Activated T-helper 1 cell treated with Interleukin-2 at 50 U/mL for 16 hours (primary cell): ENCODE data around the gene WFDC5.

Experiments
- DNase-seq: peaks from one replicate; pipeline ENCODE4 v3.0.0-alpha.2; 2020; ENCODE audit warnings: low read depth

Gene WFDC5

GRCh38 chr20:45115386-45115774 is 406 bp upstream of the WFDC5 start:
- no peak for DNase-seq

GRCh38 chr20:45113865-45114264 is 1.1 kb downstream of the WFDC5 start:
- DNase-seq = no peak

DNA sequence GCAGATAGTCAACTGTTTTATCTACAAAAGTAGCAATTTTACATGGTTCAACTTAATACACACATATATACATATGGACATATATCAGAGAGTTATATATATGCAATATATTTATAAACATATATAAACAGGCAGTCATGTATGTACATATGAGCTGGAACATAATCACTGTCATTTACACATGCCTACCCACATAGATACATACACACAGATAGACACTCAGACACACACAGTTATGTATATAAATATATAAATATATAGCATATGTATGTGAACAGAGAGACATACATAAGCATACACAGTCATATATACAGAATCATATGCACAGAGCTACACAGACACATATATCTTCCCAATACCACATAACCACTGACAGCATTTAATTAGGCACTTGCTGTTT is 2.2 kb downstream of the WFDC5 start:
- no peak for DNase-seq

DNA sequence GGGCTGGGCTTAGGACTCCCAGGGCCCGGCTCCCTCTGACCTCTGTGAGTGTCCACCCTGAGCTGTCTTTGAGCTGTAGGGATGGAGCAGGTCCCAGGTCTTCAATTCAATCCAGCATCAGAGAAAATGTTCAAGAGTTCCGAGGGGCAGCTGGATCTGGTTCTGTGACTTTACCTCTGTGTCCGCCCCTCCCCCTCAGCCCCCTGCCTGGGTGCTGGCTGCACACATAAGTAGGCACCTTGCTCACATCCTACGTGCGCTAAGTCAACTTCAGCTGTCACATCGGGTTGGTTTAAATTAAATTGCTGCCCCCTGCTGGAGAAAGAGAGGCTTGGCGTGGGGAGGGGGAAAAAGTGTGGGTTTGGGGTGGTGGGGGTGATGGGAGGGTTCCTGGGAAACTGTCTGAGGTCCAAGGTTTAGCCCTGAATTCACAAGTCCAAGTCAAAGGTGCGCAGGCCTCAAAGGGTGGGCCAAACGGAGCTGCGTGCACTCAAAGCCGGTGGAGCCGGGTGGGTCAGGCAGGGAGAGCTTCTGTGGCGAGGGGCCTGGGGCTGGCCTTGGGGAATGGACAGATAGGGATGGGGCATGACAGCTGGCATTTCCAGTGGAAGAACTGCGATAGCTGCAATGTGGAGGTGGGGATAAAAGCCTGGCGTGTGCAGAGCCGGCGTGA is 3.0 kb downstream of the WFDC5 start:
- no peak for DNase-seq

- no peak for DNase-seq
Observed at GRCh38 chr20:45111285-45111684, 3.7 kb downstream of the WFDC5 start.

DNA sequence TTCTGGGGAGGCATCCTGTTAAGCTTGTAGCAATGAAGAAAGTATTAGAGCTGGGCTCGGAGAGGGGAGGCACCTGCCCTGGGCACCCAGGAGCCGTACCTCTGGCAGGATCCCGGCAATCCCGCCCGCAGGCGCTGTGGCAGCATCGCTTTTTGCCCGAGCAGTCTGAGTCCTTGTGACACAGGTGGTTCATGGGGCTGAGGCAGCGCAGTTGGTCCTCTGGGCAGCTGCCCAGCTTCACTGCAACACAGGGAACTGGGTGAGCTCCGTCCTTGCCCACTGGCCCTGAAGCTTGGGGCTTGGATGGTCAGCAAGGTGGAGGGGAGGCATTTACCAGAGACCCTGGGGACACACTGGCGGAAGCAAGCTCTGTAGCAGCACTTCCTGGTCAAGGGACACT is 4.7 kb downstream of the WFDC5 start:
- no peak for DNase-seq

DNA sequence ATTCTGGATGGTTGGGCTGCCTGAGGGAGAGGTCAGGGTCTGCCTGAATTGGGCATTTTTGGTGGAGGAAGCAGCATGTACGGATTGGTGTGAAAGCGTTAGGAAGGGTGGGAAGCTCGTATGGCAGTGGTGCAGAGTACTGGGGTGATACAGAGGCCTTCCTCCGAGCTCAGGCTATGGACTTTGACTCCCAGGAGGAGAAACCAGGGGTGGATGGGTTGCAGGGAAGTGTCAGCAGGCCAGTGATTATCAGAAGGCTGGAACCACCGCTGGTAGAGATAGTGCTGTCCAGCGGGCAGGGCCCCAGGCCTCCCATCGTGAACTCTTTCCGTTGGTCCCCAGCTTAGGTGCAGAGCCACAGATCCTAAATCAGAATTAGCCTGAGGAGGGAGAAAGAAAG is 5.3 kb downstream of the WFDC5 start:
- DNase-seq = no peak

DNA sequence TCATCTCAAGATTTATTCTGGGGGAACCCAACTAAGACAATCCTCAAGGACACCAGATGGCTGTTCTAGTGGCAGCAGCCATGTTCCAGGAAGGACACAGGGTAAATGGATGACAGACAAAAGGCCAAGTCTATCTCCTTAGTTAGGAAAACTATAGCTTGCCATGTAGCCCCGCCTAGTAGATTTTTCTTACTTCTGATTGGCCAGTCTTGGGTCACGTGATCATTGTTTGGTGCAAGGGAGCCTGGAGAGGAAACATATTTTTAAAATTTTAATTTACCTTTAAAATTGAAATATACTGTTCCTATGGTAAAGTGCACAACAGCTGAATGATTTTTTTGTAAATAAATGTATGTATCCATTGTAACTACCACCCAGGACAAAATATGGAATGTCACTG is 9.7 kb downstream of the WFDC5 start:
- no peak for DNase-seq

DNA sequence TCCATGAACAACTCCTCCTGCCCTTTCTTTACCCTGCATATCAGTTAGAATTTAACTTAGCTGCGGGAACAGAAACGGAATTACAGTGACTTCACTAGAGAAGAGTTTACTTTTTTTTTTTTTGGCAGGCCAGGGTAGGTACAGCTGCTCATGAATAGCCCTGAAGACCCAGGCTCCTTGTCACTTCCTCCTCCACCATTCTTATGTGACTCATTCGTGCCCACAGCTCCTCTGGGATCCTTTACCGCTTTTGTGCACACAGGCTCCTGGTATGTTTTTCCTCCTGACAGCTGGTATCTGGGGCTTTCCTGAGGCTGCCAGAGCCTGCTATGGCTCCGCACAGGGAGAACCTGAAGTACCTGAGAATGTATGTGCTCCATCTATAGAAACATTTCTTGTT is 10.2 kb downstream of the WFDC5 start:
- no peak for DNase-seq

GRCh38 chr20:45103072-45103471 is 11.9 kb downstream of the WFDC5 start:
- DNase-seq = no peak

DNA sequence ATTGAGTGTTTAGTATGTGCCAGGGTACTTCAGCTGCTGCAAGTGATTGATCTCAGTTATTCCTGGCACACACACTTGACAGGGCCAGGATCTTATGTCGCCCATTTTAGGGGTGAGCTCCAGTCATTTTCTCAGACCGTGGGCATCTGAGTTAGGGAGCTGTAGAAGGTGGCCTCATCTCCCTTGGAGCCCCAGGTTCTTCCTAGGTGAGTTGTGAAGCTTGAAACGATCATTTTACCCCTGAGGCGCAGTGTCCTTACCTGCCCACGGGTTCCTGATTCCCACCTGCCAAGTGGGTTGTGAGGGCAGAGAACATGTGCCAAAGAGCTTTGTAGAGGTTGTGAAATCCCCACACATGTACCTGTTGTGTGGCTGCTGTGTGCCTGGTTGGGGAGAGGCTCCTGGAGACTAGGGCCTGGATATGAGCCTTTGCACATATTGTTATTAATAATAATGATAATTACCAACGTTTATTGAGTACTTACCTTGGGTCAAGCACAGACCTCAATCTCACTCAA is 13.6 kb downstream of the WFDC5 start:
- no peak for DNase-seq

DNA sequence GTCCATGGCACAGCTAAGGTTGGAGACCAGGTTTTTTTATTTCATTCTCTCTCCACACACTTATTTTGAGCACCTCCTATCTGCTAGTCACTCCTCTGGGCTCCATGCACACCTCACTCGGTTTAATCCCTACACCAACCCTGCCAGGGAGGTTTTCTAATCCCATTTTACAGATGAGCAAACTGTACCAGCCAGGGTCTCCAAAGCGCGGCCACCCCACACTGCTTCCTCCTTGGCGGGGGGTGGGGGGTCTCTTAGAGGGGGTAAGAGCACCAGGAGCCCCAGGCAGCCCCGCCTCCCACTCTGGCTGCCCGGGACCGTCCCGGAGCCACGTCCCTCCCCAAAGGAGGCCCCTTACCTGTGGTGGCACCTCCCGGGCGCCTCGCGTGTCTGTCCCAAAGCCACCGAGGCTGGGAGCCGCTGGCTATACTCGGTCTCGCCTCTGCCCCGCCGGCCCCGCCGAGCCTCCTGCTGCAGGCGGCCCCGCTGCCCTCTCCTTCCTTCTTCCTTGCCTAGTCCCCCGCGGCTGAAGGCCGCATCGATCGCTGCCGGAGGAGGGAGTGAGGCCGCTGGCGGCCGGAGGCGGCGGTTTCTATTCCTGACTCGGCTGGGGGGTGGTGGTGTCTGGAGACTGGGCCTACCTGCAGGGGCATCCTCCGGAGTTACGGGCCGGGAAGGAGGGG is 14.3 kb downstream of the WFDC5 start, which contains the start of gene KCNS1:
Gene KCNS1, minus strand, starts transcription at position 565 of the 683 bp plus-strand sequence. CDS start 1,891 bp downstream, outside the sequence.
- no peak for DNase-seq

DNA sequence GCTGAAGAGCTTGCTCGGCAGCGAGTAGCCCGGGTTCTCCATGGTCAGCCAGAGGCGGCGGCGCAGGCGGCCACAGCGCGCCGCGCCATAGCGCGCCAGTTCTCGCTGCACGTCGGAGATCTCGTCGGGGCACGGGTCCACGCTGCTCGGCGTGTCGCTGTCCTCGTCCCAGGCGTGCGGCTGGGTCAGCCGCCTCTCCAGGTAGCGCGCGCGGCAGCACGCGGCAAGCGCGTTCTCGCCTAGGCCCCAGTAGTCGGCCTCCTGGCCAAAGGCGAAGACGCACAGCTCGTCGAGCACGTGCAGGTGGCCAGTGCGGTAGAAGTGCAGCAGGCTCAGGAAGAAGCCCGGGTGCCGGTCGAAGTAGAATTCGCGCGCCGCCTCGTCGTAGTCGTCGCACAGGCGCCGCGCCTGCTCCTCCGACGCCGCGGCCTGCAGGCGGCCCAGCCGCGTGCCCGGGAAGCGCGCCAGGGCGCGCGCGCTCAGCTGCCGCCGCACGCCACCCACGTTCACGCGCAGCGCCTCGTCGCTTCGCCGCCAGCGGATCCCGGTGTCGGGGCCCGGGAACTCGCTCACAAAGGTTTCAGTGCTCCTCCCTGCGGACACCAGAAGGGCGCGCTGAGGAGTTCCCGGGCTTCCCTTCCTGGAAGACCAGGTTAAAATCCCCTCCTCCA is 16.7 kb downstream of the WFDC5 start:
- DNase-seq = no peak

DNA sequence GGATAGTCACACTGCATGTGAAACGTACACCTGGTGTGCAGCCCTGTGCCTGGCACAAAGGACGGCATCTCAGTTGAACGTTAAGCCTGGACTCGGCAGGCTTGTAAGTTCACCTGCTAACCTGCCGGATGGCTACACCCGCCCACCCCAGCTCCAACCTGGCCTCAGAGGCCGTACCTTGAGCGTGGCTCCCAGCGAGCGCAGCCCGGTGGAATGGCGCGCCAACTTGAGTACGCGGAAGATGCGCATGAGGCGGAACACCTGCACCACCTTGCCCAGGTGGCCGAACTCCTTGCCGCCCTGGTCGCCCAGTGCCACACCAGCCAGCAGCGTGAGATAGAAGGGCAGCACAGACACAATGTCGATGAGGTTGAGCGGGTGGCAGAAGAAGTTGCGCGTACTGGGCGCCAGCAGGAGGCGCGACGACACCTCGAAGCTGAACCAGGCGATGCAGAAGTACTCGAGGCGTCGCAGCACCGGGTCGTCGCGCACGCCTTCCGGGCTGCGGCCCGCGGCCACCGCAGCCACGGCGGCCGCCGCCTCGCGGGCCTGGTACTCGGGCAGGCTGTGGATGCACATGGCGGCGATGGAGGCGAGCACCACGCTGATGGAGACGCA is 17.4 kb downstream of the WFDC5 start:
- DNase-seq = no peak

- DNase-seq = no peak
Observed at GRCh38 chr20:45096781-45097180, 18.2 kb downstream of the WFDC5 start.

DNA sequence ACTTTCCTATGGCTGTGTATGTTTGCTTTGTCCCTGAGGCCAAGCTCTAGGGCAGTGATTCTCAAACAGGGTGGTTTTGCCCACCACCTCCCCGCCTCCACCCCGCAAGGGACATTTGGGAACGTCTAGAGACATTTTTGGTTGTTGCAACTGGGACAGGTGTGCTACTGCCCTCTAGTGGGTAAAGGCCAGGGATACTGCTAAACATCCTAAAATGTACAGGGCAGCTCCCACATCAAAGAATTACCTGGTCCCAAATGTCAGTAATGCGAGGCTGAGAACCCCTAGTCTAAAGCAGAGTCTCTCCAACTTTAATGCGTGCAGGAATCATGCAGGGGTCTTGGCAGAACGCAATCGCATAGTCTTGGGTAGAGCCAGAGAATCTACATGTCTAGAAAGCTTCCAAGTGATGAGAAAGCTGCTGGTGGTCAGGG is 19.2 kb downstream of the WFDC5 start:
- DNase-seq = no peak

DNA sequence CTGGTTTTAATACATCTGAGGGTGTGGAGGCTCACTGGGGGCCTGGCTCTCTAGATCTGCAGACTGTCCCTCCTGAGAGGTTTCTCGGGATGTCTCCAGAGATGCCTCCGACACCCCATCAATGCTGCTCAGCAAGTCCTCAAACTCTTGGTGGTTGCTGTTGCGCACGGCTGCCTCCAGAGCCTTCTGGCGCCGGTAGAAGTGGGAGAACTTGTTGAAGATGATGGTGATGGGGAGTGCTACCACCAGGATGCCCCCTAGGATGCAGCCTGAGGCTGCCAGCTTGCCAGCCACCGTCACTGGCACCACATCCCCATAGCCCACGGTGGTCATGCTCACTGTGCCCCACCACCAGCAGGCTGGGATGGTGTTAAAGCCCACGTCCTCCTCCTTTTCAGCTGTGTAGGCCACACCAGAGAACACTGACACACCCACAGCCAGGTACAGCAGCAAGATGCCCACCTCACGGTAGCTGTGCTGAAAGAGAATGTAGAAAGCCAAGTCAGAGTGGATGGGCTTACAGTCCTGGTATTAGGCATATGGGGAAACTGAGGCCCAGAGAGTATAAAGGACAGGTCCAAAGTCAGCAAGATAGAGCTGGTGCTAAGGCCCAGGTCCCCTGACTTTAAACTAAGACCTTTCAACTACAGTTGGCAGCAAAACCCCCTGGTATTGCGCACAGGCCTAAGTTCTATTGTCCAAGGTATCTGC is 20.0 kb downstream of the WFDC5 start:
- DNase-seq = no peak

DNA sequence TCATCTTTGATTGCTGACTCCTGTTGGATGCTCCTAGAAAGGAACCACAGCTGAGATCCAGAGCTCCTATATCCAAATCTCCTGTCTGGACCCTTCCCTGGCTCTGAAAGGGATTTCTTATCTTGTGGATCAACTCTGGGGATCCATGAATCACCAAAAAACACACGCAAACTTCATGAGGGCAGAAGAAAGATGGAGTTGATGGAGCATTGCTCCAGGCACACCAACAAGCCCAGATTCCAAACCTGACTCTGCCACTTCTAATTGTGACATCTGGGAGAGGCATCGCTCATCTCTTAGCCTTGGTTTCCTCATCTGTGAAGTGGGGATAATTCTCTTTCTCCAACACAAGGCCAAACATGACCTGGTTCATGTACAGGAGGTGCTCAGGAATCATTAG is 20.8 kb downstream of the WFDC5 start:
- no peak for DNase-seq

GRCh38 chr20:45092898-45093297 is 22.1 kb downstream of the WFDC5 start:
- no peak for DNase-seq

DNA sequence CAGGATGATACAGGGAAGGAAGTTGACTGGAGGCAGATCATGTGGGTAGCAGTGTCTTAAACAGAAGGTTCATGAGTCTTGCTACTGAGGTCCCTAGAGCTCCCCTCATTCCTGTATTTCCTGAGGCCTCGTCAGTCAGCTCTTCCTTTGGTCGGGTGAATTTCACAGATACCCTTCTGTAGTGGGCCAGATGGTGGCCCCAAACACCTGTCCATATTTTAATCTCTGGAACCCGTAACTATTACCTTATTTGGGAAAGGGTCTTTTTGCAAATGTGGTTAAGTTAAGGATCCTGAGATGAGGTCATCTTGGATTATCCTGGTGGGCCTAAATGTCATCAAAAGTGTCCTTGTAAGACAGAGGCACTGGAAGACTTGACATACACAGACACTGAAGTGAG is 23.6 kb downstream of the WFDC5 start:
- DNase-seq = no peak

GRCh38 chr20:45090481-45090880 is 24.5 kb downstream of the WFDC5 start:
- no peak for DNase-seq

- DNase-seq = no peak
Observed at GRCh38 chr20:45088247-45088646, 26.7 kb downstream of the WFDC5 start.
